Measurements from ENCODE around the gene F11.

F11 gene

GRCh38 chr4:186294160-186294559 lies 28.2 kb downstream of the F11 start:
- ATAC-seq, result no peak
- TF ChIP-seq CSDC2 (CRISPR knock-in tag; IDR thresholded peaks at IDR 0.05), result no peak
- TF ChIP-seq ZNF565 (CRISPR knock-in tag; conservative IDR thresholded peaks at IDR 0.05; ENCODE audit: low read depth), result no peak
- no peak for TF ChIP-seq ISL1 (CRISPR knock-in tag; IDR thresholded peaks at IDR 0.05)
- TF ChIP-seq ZFP3 (CRISPR knock-in tag; IDR thresholded peaks at IDR 0.05), result no peak
- no peak for TF ChIP-seq ZNF70 (CRISPR knock-in tag; IDR thresholded peaks at IDR 0.05)
- TF ChIP-seq ZNF8 (CRISPR knock-in tag; IDR thresholded peaks at IDR 0.05), result no peak
- TF ChIP-seq, protein P1, sequence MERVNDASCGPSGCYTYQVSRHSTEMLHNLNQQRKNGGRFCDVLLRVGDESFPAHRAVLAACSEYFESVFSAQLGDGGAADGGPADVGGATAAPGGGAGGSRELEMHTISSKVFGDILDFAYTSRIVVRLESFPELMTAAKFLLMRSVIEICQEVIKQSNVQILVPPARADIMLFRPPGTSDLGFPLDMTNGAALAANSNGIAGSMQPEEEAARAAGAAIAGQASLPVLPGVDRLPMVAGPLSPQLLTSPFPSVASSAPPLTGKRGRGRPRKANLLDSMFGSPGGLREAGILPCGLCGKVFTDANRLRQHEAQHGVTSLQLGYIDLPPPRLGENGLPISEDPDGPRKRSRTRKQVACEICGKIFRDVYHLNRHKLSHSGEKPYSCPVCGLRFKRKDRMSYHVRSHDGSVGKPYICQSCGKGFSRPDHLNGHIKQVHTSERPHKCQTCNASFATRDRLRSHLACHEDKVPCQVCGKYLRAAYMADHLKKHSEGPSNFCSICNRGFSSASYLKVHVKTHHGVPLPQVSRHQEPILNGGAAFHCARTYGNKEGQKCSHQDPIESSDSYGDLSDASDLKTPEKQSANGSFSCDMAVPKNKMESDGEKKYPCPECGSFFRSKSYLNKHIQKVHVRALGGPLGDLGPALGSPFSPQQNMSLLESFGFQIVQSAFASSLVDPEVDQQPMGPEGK (CRISPR knock-in tag; IDR thresholded peaks at IDR 0.05; ENCODE audit: borderline replicate concordance), result no peak
- TF ChIP-seq, protein P2, sequence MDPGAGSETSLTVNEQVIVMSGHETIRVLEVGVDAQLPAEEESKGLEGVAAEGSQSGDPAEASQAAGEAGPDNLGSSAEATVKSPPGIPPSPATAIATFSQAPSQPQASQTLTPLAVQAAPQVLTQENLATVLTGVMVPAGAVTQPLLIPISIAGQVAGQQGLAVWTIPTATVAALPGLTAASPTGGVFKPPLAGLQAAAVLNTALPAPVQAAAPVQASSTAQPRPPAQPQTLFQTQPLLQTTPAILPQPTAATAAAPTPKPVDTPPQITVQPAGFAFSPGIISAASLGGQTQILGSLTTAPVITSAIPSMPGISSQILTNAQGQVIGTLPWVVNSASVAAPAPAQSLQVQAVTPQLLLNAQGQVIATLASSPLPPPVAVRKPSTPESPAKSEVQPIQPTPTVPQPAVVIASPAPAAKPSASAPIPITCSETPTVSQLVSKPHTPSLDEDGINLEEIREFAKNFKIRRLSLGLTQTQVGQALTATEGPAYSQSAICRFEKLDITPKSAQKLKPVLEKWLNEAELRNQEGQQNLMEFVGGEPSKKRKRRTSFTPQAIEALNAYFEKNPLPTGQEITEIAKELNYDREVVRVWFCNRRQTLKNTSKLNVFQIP (CRISPR knock-in tag; IDR thresholded peaks at IDR 0.05; ENCODE audit: borderline replicate concordance, low read depth), result no peak
- TF ChIP-seq ARNTL (CRISPR knock-in tag; IDR thresholded peaks at IDR 0.05; ENCODE audit: borderline replicate concordance, low read depth), result no peak
- TF ChIP-seq RARB (CRISPR knock-in tag; IDR thresholded peaks at IDR 0.05), result no peak

GRCh38 chr4:186296481-186296880 lies 30.5 kb downstream of the F11 start:
- no peak for ATAC-seq
- TF ChIP-seq ZNF565 (CRISPR knock-in tag; conservative IDR thresholded peaks at IDR 0.05; ENCODE audit: low read depth) (no peak), TCF4 (CRISPR knock-in tag; IDR thresholded peaks at IDR 0.05; ENCODE audit: borderline replicate concordance) (no peak), TOX (CRISPR knock-in tag; IDR thresholded peaks at IDR 0.05; ENCODE audit: borderline replicate concordance) (no peak), ZFP30 (CRISPR knock-in tag; IDR thresholded peaks at IDR 0.05) (no peak), OSR1 (CRISPR knock-in tag; IDR thresholded peaks at IDR 0.05) (no peak), ZC3H10 (CRISPR knock-in tag; IDR thresholded peaks at IDR 0.05) (no peak), CSRNP3 (CRISPR knock-in tag; IDR thresholded peaks at IDR 0.05) (no peak), ARNTL (CRISPR knock-in tag; IDR thresholded peaks at IDR 0.05; ENCODE audit: borderline replicate concordance, low read depth) (no peak), ZFP3 (CRISPR knock-in tag; IDR thresholded peaks at IDR 0.05) (no peak), CSDC2 (CRISPR knock-in tag; IDR thresholded peaks at IDR 0.05) (no peak)
- TF ChIP-seq, protein P3, sequence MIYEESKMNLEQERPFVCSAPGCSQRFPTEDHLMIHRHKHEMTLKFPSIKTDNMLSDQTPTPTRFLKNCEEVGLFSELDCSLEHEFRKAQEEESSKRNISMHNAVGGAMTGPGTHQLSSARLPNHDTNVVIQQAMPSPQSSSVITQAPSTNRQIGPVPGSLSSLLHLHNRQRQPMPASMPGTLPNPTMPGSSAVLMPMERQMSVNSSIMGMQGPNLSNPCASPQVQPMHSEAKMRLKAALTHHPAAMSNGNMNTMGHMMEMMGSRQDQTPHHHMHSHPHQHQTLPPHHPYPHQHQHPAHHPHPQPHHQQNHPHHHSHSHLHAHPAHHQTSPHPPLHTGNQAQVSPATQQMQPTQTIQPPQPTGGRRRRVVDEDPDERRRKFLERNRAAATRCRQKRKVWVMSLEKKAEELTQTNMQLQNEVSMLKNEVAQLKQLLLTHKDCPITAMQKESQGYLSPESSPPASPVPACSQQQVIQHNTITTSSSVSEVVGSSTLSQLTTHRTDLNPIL (CRISPR knock-in tag; IDR thresholded peaks at IDR 0.05; ENCODE audit: low read depth), result no peak
- TF ChIP-seq, protein P2 (CRISPR knock-in tag; IDR thresholded peaks at IDR 0.05; ENCODE audit: borderline replicate concordance, low read depth), result no peak

DNA sequence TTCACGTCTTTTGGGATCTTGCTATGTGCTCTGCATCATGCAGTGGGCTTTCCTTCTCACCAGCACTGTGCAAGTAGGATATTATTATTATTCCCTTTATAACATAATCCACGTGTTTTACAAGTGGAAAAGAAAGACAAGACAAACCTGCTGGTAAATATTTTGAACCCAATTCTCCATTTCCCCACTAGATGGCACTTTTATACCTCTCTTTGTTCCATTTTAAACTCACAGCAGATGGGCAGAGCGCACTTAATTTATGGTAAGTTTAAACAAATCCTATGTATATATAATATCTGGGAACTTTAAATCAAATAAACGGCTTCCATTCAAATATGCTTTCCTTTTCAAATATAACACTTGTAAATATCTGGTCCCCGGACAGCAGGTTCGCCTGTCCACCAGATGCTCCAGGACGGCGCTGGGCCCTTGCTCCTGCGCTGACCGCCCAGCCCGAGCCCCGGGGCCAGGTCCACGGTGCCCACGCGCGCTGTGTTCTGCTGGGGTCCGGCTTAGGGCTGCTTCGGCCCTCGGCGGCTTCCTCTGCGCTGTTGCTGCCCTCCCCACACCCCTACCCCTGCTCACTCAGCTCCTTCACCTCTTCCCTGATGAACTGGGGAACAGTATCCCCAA lies 31.1 kb downstream of the F11 start:
- peak; percentile 76 for ATAC-seq

More for the DNA sequence above, 31.1 kb downstream of the F11 start:
- 0 out of 2 replicates have a peak, but pooled peaks have one; percentile 16 for TF ChIP-seq TCF4 (CRISPR knock-in tag; IDR thresholded peaks at IDR 0.05; ENCODE audit: borderline replicate concordance)
- no peak for TF ChIP-seq ZNF565 (CRISPR knock-in tag; conservative IDR thresholded peaks at IDR 0.05; ENCODE audit: low read depth)
- TF ChIP-seq CSRNP3 (CRISPR knock-in tag; IDR thresholded peaks at IDR 0.05), result no peak
- no peak for TF ChIP-seq PPARA (CRISPR knock-in tag; IDR thresholded peaks at IDR 0.05; ENCODE audit: borderline replicate concordance)
- no peak for TF ChIP-seq OSR1 (CRISPR knock-in tag; IDR thresholded peaks at IDR 0.05)
